Omental fat pad (tissue), 4 donors: Measurements from ENCODE around the gene CRYBG2. TPM values are rescaled to one million over a fixed set of nuclear protein-coding genes. Genes with fewer than 3 reads are reported as not detected.

ENCODE experiments used
- ATAC-seq: fragments of 150-250 bp; one replicate; pipeline ENCODE4 v1.9.1; 2016; ENCODE audit warnings: mild to moderate bottlenecking, moderate library complexity; ENCODE audit not compliant: low FRiP score
- DNase-seq: peaks from one replicate; pipeline ENCODE4 v3.0.0-alpha.2; 2019; ENCODE audit warnings: low spot score
- total RNA-seq, 4 donors: library from RNA; depleted of rRNA; stranded (reverse); fragments of >200 nt; gene quantifications; one replicate each; pipeline ENCODE4 v1.1.0, GENCODE V29; 2016
- TF ChIP-seq, protein P1 (sequence below), 3 donors: fragments of 450-650 bp; IDR thresholded peaks; one replicate each; pipeline ENCODE4 v1.5.1; 2016 to 2017; ENCODE audit warnings: antibody characterized with exemption in 3 of 3, mild to moderate bottlenecking in 3 of 3, moderate library complexity in 2 of 3

Gene CRYBG2
- total RNA-seq, 4 donors from 2014 or later = not detected

DNA sequence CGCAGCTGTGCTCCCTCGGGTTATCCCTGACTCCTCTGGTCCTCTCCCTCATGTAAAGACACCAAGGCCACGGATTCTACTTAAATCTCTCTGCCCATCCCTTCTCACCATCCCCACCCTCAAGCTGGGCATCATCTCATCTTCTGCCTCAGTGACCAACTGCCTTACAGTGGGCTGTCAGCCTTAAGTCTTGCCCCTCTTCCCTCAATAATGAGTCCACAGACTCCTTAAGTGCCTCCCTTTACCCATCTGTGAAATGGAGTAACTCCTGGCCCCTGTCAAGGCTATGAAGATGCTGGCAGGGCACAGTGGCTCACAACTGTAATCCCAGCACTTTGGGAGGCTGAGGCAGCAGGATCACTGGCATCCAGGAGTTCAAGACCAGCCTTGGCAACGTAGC lies 62.0 kb downstream of the CRYBG2 start:
- no peak for ATAC-seq
- TF ChIP-seq, protein P1, sequence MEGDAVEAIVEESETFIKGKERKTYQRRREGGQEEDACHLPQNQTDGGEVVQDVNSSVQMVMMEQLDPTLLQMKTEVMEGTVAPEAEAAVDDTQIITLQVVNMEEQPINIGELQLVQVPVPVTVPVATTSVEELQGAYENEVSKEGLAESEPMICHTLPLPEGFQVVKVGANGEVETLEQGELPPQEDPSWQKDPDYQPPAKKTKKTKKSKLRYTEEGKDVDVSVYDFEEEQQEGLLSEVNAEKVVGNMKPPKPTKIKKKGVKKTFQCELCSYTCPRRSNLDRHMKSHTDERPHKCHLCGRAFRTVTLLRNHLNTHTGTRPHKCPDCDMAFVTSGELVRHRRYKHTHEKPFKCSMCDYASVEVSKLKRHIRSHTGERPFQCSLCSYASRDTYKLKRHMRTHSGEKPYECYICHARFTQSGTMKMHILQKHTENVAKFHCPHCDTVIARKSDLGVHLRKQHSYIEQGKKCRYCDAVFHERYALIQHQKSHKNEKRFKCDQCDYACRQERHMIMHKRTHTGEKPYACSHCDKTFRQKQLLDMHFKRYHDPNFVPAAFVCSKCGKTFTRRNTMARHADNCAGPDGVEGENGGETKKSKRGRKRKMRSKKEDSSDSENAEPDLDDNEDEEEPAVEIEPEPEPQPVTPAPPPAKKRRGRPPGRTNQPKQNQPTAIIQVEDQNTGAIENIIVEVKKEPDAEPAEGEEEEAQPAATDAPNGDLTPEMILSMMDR (IDR thresholded peaks at IDR 0.05) = no peak
- no peak for DNase-seq

DNA sequence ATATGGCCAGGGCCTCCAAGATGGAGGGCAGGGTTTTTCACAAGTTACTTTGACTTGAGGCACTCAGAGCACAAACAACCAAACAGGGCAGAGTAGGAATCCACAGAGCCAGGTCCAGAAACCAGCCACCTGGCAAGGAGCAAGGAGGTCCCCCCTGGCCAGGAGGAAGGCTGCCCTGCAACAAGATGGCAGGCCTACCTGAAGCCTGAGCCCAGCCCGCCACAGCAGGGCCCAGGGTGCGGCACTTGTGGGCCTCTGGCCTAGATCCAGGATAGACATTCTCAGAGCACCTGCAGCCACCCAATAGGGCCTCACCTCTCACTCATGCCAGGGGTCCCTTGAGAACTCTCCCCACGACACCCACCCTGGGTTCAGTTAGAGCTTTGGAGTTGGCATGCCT lies 62.5 kb downstream of the CRYBG2 start:
- TF ChIP-seq, protein P1 (IDR thresholded peaks at IDR 0.05) = no peak
- DNase-seq = no peak
- no peak for ATAC-seq

DNA sequence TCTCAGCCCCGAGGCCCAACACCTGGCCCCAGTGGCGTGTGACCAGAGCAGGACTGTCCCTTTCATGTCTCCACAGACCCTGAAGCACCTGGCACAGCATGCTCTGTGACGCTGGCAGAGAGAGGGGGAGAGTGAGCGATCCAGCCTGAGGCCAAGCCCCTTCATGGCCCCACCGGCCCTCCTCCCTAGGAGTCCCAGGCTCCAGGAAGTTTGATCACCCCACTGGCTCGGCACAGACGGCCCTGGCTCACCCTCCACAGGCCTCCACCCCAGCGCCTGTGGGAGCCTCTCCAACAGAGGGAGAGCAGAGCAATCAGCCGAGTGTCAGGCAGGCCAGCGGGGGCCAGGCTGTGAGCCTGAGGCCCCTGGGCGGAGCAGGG lies 63.1 kb downstream of the CRYBG2 start:
- no peak for ATAC-seq
- TF ChIP-seq, protein P1 (IDR thresholded peaks at IDR 0.05) = no peak
- DNase-seq = no peak

DNA sequence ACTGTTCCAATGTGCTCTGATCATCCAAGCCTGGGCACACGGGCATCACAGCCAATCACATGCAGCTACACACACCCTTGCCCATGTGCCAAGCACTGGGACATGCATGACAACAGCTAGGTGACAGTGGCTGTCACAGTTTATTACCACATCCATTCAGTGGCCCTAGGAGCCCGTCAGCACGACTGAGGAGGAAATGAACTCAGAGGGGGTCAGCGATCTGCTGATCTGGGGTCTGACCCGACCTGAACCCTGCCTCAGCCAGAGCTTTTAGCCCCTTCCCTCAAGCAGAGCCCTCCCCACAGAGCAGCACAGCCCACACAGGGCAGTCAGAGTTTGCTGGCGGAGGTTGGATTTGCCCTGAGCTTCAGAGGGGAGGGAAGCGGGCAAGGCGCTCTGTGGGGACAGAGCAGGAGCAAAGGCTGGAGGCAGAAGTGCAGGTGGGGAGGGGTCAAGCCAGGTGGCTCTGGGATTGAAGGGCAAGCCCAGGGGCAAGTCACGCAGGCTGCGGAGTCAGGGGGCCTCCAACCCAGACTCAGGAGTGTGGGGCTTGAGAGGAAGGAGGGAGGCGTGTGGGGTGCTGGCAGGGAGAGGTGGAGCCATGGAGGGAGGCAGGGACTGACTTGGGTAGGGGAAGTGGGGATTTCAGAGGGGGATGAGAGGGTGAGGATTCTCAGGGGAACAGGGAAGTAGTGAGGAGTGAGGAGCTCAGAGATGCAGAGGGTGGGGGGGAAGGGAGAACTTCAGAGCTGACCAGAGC lies 63.6 kb downstream of the CRYBG2 start:
- DNase-seq = no peak
- TF ChIP-seq, protein P1 (IDR thresholded peaks at IDR 0.05) = no peak
- ATAC-seq = no peak

DNA sequence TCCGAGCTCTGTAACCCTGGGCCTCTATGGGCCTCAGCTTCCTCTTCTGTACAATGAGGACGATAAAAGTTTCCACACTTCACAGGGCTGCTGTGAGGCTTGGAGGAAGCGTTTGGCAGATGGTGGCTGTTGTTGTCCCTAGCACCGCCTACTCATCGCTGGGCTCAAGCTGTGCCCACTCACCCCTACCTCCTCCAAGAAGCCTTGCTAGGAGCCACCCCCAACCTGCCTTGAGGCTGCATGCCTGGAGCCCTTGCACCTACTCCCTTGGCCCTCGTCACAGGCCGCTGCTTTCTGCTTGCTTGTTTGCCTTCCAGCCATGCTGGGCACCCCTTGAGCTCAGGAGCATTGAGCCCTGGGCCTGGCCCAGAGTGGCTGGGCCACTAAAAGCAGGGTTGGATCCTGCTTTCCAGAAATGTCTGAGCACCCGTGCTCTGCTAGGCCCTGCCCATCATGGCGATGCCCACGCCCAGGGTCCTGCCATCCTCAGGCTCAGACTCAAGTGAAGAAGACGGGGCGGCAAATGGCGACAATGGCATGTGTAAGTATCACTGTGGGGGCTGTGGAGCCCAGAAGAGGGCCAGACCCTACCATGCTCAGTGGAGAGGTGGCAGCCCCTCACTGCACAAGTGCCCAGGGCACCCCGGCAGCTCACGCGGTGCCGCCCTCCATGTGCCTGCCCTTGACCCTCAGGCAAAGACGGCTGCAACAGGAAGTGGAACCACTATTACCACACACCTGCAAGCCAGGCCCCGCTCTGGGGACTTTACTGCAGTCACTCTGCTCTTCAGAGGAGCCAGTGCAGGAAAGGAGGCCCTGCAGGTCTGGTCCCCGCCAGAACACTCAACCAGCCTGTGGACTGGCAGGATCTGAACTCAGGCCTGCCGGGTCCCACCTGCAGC lies 64.5 kb downstream of the CRYBG2 start:
- no peak for ATAC-seq
- TF ChIP-seq, protein P1 (IDR thresholded peaks at IDR 0.05) = no peak
- no peak for DNase-seq

DNA sequence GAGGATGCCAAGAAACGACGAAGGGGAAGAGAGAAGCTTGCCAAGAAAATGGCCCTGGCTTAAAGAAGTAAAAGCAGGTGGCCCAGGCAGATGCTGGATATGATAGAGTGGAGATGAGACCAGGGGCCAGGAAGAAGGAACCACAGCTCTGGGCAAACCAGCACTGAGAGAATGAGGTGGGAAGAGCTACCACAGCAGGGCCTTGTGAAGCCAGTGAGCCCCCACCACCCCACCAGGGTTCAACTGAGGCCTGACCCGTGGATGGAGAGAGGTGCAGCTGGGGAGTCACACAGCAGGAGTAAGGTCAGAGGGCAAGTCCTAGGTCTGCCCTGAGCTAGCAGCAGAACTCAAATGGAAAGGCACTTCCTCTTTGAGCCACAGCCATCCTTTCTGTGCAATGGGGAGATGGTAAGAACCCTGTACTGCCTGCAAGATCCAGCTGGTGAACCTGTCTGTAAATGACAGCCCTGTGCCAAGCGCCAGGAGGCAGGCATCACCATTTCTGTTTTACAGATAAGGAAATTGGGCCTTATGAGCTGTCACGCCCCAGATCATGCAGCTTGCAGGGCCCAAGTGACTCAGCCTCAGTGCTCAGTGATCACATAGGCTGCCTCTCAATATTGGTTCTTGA lies 65.5 kb downstream of the CRYBG2 start:
- TF ChIP-seq, protein P1 (IDR thresholded peaks at IDR 0.05) = no peak
- no peak for ATAC-seq
- no peak for DNase-seq
